GM18519 (cell line): ENCODE results near the gene CCL23.
"Not testable (repeated sequence)": the region's sequence is repeated elsewhere in the genome, so short reads cannot be mapped to it uniquely, and the experiment has no call there.

Source experiments
- ATAC-seq: cut with Tn5 transposase; IDR thresholded peaks from one replicate; pipeline ENCODE4 v1.9.1; 2021; ENCODE audit warnings: mild to moderate bottlenecking, moderate library complexity; ENCODE audit not compliant: unreplicated experiment, low FRiP score

CCL23 gene

DNA sequence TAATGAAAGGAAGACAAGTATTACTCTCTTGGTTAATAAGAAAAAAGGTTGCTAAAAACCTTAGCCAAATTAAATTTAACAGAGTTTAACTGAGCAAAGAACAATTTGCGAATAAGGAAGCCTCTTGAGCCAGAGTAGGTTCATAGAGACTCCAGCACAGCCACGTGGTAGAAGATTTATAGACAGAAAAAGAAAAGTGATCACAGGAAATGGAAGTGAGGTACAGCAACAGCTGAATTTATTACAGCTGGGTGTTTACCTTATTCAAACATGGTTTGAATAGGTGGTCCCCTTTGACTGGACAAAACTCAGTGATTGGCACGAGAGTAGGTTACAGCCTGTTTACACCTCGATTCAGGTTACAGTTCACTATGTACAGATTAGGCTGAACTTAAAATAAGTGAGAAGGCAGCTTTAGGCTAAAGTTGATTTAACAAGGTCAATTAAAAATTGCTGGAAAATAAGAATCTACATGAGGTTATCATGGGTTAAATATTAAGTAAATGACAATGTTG, 13.1 kb downstream of the CCL23 start:
- ATAC-seq: no peak

DNA sequence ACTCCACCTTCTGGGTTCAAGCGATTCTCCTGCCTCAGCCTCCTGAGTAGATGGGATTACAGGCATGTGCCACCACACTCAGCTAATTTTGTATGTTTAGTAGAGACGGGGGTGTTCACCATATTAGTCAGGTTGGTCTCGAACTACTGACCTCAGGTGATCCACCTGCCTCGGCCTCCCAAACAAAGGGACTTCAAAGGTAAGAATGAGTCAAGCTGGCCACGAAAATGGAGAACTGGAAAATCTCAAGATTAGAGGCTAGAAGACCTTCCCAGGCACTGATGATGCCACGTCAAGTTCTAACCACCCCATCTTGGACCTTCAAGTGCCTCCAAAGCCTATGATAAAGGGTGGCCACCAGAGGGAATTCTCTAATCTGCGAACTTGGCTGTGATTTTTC, 15.1 kb downstream of the CCL23 start:
- no peak for ATAC-seq

DNA sequence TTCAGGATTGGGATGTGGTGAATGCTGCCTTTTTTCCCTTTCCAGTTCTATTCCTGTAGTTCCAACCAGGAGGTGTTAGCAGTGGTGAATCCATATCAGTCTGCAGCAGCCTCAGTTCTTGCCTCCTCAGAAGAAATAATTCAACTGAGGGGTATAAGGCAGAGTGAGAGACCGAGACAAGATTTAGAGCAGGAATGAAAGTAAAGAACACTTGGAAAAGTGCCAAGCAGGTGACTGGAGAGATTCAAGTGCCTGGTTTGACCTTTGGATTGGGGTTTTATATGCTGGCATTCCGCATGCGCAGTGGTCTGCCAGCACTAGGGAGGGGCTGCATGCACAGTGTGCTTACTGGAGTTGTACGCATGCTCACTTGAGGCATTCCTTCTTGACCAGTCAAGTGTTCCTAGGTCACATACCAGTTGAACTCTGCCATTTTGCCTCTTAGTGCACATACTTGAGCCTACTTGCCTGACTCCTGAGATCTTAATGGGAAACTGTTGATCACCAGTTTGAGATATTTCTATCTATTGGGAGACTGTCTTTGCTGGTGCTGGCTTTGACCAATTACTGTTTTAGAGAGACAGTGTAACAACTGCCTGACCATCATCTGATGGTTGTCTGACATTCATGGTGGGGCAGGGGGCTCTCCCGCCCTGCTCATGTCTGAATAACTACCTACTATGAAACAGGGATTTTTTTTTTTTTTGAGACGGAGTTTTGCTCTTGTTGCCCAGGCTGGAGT, 15.7 kb downstream of the CCL23 start:
- ATAC-seq: no peak

DNA sequence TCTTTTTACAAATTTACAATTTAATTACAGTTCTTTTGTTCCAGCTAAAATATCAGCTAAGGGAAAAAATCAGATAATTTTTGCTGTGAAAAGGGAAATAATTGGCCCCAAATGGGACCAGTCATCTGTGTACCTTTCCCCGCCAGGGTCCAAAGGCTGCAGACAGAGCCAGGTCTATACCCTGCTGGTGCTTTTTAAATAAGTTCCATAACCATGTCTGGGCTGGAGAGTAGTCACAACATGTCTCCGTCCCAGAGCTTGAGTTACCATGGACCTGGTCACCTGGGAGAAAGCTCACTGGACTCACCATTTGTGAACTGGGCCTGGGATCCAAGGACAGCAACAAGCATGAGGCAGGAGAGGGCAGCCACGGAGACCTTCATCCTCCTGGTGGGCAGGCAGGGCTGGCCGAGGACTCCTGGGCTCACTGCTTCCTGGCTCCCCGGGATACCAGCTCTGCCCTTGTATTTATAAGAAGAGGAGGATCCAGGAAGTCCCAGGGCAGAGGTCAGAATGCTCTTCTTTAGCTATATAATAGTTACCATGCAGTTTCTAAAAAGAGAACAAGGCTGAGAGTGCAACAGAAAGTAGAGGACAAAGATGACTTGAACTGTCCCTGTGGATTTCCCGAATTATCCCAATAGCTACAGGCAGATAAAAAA, 16.5 kb downstream of the CCL23 start, which contains the start of gene CCL15:
TSS of gene CCL15 (minus strand) at position 444 of the 662 bp plus-strand sequence. CDS start at position 383, 61 bp downstream.
- ATAC-seq: no peak

DNA sequence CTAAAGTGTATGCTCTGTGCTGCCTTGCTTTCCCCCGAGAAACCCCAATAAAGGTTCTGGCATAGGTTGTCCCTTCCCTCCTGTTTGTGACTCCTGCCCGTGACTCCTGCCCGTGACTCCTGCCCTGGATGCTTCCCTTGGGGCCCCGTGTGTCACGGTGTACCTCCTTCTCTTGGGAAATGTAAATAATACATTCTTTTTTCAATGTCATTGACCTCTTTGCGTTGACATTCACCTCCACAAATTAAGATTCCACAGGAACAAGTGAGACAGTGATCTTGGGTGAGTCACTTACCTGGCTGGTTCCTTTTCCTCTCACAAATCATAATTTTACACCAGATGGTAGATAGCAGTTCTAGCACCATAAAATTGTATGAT, 17.1 kb downstream of the CCL23 start:
- no peak for ATAC-seq

DNA sequence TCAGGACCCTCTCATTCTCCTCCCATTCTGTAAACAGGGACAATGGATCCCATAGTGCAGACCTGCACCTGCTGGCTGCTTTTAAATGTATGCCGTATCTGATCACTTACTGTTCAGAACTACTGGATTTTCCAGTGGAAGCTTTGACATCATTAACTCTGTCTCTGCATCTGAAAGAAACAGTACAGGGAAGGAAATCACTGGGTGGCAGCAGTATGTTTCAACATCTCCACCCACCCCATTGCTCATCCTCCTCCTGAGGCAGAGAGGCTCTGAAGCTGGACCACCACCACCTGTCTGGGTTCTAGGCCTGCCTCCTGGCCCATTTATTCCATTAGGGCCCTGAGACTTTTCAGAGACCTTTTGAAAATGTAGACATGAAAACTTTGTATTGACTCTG, 19.0 kb downstream of the CCL23 start:
- no peak for ATAC-seq

DNA sequence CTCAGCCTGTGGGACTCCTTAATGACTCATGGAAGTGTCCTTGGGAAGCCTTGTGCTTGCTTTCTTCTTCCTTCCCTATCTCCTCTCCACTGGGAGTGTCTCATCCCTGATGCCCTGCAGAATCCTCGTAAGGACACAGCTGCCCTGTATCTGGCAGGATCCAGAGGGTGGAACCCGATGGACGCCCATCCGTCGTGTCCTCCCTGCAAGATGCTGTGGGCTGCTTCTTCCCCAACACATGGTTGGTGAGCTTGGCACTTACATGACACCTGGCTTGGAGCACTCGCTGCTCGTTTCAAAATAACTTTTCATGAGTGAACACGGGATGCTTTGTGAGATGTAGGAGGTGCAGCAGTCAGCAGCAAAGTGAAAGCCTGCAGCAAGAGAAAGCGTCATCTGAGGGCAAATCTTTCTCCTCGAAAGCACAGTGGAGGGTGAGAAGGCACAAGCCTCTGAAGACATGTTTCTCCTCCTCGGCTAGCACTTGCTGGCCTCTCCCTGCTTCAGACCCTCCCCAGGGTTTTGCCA, 19.7 kb downstream of the CCL23 start:
- ATAC-seq: no peak

DNA sequence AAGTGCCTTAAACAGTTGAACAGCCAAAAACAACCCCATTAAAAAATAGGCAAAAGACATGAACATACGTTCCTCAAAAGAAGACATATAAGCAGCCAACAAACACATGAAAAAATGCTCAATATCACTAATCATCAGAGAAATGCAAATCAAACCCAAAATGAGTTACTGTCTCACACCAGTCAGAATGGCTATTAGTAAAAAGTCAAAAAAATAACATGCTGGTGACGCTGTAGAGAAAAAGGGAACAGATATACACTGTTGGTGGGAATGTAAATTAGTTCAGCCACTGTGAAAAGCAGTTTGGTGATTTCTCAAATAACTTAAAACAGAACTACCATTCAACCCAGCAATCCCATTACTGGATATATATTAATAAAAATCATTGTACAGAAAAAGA, 22.4 kb downstream of the CCL23 start:
- ATAC-seq: not testable (repeated sequence)

DNA sequence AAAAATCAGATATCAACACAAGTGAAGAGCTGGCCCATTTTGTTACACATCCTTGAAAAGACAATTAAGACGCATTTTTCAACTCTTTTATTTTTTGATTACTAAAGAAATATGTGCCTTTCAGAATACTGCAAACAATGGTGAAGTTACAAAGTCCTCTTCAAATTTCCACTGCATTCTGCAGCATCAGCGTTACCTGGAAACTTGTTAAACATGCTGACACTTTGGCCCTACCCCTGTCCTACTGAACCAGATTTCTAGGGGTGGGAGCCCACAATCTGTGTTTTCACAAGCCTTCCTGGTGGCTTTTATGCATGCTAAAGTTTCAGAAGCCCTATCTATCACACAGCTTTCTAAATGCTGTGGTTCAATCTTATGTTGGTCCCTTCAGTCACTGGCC, 26.7 kb downstream of the CCL23 start:
- no peak for ATAC-seq

DNA sequence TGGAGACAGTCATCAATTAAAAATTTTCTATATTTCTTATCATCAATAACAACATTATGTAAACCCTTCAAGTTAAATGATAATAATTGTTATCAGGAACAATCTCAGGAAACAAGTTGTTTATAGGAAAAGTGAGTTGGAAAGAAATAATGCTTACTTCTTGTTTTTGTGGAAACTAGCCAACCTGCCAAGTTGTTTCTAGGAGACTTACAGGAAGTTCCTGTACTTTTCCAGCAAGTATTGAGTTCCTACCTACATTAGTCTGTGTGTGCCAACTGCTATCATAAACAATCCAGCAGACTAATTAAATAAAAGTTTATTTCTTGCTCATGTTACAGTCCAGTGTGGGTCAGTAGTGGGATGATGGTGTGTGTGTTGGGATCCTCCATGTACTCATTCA, 29.6 kb downstream of the CCL23 start:
- no peak for ATAC-seq

DNA sequence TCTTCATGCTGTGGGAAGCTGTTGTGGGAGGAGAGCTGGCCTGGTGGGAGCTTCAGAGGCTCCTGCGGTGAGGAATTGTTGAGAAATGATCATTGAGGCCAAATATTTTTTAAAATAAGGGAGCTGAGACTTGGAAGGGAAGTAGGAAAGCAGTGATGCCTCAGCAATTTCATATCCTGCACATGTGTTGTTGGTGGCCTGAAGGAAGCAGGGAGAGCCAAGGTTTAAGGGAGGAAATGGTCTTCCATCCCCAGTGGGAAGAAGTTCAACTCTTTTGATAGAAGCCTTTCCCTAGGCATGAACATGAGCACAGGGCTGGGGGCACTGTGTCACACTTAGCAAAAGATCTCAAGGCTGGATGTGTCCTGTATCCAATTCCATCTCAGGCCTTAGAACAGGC, 31.1 kb downstream of the CCL23 start, which contains the start of gene CCL14:
TSS of gene CCL14 (minus strand) at position 87 of the 400 bp plus-strand sequence. CDS start at position 7, 80 bp downstream.
- ATAC-seq: no peak

DNA sequence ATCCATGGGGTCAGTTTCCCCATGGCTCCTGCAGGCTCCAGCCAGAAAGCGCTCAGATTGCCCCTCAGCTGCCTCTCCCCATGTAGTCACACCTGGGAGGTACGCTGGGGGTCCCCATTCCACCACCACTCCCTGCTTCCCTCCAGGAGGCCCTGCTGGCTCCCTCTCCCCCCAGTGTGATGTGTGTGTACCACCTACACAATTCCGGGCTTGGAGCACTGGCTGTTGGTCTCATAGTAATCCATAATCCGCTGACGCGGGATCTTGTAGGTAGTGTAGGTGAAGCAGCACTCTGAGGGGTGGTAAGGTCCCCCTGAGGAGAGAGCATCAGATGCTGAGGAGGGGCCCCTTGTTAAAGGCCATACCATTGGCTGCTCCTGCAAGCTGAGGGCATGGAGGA, 33.6 kb downstream of the CCL23 start:
- ATAC-seq: no peak

DNA sequence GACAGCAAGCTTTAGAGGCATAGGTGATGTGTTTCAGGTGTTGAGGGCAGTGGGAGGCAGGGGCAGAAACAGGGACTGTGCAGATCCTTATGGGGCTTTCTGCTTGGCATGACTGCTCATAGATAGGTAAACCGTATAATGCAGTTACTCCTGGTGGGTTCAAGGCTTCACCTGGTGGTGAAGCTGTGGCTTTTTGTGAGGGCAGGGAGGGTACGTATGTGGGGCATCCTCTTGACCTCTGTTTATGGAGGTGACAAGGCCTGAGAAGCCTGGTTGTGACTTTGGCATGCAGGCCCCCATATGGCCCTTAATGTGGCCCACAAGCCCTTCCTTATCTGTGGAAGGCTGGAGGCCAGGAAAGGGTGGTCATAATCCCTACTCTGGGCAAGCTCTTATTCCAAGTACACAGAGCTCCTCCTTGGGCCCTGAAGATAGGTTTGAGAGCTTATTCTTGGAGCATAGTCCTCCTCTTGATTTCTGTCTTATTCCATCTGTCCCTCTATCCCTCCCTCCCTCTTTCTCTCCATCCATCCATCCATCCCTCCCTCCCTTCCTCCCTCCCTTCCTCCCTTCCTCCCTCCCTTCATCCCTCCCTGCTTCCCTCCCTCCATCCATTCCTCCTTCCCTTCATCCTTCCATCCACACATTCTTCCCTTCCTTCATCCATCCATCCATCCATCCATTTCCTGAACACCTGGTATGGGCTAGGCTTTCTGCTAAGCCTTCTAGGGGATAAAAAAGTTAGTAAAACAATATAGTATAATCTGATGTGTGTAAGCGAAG, 35.2 kb downstream of the CCL23 start:
- ATAC-seq: no peak

DNA sequence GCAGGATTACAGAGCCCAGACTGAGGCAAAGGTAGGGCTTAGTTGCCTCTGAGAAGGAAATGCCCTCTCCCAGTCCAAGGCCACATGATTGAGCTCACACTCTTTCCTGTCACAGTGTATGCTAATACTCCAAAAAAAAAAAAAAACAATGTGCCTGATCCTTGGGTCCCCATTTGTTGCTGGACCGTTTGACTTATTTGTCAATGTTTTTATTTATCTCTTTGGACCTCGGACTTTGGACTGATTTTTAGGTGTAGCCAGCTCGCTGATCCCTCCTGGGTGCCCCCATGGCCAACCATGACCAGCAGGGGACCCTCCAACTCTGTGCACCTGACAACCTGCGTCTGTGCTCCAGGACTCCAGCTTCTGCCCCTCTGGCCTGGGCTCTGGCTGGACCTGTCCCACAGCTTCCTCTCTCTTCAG, 35.9 kb downstream of the CCL23 start:
- ATAC-seq: no peak

DNA sequence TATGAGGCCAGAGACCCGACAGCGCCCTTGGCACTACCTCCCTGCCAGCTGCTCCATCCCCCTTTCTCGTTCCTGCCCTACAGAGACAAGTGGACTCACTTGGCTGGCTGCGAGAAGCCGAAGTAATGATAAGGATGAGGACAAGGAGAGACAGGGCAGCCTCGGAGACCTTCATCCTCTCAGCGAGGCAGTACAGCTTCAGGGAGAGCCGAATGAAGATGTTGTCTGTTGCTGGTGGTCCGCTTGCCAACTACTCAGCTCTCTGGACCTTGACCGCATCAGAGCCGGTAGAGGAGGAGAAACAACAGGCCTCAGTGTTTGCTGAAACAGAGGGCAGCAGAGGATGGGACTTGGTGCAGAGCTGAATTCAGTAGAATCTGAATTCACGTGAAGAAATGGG, 36.5 kb downstream of the CCL23 start, which contains the start of gene CCL16:
TSS of gene CCL16 (minus strand) at position 252 of the 400 bp plus-strand sequence. CDS start at position 175, 77 bp downstream.
- no peak for ATAC-seq

DNA sequence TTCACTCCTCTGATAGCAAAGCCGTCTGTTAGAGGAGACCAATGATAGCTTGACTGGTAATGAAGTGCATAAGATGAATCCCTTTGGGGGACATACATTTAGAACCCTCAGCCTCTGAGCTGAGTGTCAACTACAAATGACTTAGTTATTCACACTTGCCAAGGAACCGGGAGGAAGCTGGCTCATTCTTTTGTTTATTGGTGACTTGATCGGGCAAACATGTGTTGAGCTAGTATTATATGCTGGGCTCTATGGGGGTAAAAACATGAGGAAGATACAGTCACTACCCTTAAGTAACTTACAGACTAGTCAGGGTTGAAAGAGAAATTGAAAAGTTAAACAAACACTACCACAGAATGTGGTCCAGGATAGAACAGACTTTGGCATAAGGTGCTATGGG, 39.4 kb downstream of the CCL23 start:
- ATAC-seq: no peak

DNA sequence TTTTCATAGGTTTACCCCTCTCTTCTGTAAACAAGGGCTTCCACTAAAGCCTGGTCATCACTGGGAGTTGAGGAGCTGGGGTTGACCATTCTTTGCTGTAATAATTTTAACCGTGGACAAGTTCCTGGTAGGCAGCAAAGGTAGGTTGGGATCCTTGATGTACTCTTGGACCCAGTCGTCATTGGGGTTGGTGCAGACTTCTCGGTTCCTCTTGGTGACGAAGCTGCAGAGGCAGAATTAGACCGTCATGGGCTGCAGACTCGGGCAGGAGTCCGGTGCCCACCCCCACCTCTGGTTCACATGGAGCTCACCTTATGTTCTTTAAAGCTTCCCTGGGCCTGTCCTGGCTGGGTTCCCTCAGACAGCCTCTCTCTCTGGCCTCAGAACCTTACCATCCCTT, 40.3 kb downstream of the CCL23 start:
- ATAC-seq: no peak

DNA sequence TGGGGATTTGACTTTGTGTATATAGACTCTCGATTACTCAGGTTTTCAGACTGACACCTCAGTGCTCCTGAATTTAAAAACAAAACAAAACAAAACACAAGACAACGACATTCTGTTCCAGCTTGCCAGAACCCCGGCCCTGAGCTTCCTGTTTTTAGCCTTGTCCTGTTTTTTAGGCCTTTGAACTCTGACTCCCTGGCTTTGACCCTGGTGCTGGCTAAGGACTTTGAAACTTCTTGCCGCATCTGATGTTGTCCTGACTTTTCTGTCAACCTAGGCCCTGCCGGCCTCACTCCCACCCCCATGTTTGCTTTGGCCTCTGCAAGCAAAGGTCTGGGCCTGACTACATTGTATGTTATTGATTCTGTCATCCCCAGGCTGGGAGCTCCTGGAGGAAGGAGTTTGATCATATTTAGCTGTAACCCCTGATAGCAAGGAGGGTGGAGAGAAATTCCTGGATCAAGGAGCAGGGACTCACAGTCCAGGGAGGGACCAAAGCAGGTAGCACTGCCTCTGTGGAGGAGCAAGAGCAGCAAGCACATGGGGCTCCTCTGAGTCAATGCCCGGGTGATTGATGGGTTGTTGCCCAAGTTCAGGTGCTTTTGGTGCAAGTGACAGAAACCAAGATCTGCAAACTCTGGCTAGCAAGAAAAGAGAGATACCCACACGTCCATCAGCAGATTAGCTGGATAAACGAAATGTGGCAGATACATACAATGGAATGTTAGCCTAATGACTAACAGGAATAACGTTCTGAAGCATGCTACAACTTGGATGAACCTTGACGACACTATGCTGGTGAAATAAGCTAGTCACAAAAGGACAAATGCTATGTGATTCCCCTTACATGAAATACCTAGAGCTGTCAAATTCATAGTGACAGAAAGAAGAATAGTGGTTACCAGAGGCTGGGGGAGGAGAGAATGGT, 44.2 kb downstream of the CCL23 start:
- ATAC-seq: no peak

DNA sequence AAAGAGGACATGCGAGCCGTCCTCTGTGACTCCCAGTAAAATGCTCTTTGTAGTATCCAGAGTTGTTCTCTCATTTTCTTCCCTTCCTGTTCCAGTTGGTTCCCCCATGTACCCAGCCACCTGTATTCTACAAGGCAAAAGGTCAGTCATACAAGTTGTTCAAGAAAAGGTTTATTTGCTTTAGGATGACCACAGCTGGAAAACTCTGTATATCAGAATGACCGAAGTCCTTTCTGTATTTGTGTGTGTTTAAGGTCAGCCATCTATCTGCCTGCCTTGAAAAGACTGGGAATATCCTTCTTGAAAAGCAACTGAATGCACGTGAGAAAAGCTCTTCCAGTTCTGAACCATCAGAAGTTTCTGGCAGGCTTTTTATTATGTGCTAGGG, 44.8 kb downstream of the CCL23 start:
- no peak for ATAC-seq

DNA sequence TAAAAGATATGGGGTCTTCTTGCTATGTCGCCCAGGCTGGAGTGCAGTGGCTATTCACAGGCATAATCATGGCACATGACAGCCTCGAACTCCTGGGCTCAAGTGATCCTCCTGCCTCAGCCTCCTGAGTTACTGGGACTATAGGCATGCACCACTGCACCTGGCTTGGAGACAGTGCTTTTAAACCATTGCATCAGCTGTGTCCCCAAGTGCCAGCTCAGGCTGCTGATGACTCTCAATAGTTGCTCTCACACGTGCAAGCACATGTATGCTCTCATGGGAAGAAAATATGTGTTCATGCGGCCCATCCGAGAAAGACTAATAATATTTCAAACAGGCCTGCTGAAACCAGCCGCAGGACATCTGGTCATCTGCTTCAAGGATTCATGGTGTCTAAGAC, 45.2 kb downstream of the CCL23 start:
- ATAC-seq: no peak
